Islet of Langerhans (tissue), 1 donor: ENCODE results near the gene SNX24.
"Not testable (repeated sequence)": the region's sequence is repeated elsewhere in the genome, so short reads cannot be mapped to it uniquely, and the experiment has no call there.

Experiments
- FAIRE-seq: peaks from one replicate; lab custom pipeline; 2011; peaks lifted over from hg19 to GRCh38; lab: Jason Lieb, UNC

Gene SNX24

DNA sequence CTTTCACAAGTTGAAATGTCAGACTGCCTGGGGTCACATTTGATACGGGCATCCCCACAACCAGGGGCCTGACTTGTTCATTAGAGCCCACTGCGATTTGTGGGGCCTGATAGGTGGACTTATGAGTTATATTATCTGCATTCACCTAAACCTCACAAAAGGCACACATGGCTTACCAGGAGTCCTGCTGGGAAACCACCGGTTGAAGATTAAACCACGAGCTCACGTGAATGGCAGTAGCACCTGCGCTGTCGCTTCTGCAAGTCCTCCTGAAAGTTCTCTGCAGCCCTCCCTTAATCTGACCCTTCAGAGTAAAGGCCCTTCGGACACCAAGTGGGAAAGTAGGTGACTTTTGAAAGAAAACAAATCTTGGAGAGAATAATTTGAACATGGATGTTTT, 122.2 kb downstream of the SNX24 start:
- no peak for FAIRE-seq

DNA sequence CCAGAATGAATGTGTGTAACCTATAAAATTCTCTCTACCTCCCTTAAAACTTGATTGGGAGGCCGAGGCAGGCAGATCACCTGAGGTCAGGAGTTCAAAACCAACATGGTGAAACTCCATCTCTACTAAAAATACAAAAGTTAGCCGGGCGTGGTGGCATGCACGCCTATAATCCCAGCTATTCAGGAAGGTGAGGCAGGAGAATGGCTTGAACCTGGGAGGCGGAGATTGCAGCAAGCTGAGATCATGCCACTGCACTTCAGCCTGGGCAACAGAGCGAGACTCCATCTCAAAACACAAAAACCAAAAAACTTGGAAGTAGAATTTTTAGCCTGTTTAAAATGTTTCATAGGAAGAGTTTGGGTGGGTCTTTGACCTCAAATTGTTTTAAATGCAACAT, 122.6 kb downstream of the SNX24 start:
- FAIRE-seq, result not testable (repeated sequence)

DNA sequence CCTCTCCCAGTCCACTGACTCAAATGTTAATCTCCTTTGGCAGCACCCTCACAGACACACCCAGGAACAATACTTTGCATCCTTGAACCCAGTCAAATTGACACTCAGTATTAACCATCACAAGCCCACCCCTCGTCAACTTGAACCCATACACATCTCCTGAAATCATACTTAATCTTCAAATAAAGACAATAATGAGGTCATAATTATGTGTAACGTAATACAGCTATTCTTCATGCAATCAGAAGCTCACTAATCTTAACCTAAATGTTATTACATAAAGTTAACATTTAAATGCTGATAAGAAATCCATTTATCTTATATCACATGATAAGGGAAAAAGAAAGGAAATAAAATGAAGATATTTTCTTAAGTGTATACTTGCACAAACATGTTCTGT, 125.9 kb downstream of the SNX24 start:
- no peak for FAIRE-seq

DNA sequence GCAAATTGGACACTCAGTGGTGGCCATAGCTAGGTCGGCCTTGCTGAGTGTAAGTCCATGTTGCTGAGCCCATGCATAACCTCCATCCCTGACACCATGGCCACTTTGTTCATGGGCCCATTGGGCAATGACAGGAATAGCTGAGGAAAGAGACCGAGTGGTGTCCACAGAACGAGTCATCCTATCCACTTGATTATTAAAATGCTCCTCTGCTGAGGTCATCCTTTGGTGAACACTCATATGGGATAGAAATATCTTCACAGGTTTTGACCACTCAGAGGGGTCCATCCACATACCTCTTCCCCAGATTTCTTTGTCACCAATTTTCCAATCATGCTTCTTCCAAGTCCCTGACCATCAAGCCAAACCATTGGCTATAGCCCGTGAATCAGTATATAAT, 127.5 kb downstream of the SNX24 start:
- no peak for FAIRE-seq

DNA sequence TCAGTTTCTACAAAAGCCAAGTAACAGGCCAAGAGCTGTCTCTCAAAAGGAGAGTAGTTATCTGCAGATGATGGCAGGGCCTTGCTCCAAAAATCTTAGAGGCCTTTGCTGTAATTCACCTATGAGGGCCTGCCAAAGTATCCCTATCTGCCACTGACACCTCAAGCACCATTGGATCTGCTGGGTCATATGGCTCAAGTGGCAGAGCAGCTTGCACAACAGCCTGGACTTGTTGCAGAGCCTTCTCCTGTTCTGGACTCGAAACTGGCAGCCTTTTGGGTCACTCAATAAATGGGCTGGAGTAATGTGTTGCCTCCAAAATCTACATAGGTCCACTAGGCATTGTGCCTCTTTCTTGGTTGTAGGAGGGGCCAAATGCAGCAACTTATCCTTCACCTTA, 128.3 kb downstream of the SNX24 start:
- FAIRE-seq, result not testable (repeated sequence)

GRCh38 chr5:122974251-122974650, 128.8 kb downstream of the SNX24 start:
- FAIRE-seq, result not testable (repeated sequence)

- no peak for FAIRE-seq
Measured at GRCh38 chr5:122977319-122977718, 131.9 kb downstream of the SNX24 start.

DNA sequence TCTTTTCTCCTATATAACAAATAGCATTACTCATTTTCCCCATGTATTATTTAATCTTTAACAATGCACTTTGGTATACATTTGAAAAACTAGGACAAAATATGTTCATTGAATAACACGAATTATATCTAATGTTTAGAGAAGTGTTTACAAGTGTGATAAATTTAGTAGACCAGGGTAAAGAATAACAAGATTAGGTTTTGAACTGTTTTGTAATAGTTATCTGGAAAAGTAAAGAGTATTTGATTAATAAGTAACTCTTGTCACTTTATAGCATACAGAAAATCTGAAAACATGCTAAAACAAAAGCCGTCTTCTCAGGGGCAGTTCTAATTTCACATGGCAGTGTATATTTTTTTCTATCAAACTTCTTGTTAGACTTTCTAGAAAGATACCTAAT, 132.7 kb downstream of the SNX24 start:
- no peak for FAIRE-seq

- FAIRE-seq, result no peak
Measured at GRCh38 chr5:122978644-122979297, 133.4 kb downstream of the SNX24 start.

- no peak for FAIRE-seq
Measured at GRCh38 chr5:122981846-122982245, 136.4 kb downstream of the SNX24 start.

DNA sequence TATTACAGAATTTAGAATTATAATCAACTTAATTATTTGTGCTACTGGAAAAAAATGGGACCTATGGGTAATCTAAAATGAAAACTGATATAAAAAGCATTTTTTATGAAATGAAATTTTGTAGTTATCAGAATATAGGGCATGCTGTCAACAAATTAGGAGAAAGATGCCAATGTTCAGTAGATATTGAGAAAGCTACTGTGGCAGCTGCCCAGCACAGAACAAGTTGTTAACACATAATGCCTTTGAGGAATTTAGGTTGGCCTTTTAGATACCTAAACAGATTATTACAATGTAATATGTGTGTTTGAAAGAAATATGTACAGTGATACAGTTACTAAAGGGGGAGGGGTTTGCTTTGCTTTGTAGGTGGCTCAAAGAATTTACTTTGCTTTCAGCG, 137.0 kb downstream of the SNX24 start:
- no peak for FAIRE-seq

GRCh38 chr5:122984425-122984824, 139.0 kb downstream of the SNX24 start:
- FAIRE-seq, result no peak

GRCh38 chr5:122985006-122985700, 139.7 kb downstream of the SNX24 start:
- no peak for FAIRE-seq

GRCh38 chr5:122985954-122986721, 140.7 kb downstream of the SNX24 start:
- FAIRE-seq, result no peak

DNA sequence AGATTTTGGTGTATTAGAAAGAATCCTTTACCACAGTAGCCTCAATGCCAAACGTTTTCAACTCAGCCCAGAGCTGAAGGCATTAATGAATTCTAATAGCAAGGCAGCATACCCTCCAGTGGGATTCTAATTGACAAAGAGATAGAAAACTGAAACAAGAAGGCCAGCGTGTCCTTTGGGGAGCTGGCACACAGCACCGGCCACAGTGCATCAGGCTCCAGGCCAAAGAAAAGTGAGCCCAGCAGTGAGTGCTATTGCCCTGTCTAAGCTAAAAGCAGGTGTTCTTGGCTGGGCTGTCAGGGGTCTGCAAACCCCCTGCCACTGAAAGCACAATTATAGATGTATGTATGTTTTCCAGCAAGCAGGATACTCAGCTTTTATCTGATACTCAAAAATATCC, 150.7 kb downstream of the SNX24 start:
- FAIRE-seq, result no peak

GRCh38 chr5:122997294-122997693, 151.9 kb downstream of the SNX24 start:
- no peak for FAIRE-seq

GRCh38 chr5:122999947-123000563, 154.6 kb downstream of the SNX24 start:
- FAIRE-seq, result no peak

DNA sequence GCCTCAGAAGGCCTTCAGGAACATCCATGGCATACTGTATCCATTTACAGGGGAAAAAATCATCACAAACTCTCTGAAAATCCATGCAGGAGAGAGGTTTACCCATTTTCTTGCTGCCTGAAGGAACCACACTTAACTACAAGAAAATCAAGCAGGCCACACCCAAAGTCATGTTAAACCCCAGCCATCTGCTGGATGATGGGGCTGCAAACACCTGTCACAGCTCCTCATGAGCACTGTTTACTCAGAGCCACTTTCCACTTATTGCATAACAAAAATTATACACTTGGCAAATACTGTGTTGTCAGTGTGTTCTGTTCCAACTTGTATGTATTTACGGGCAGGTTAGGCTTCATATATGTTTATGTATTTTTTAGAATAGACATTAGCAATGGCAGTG, 155.3 kb downstream of the SNX24 start:
- no peak for FAIRE-seq

DNA sequence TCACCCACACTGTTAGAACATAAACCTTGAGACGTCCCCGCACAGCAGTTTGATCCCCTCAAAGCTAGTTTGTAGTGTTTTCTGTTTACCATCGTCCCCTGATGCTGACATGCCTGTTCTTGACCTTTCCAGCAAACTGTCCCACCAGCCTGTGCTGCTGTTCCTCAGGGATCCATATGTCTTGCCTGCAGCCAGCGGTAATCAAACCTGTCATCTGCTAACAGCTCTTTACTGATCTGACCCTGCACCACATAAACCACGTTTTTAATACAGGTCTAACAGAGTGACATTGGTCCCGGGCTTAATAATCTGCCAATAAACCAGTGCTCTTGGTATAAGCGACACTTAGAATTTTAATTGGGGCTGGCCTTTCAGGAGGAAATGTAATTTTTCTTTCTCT, 156.4 kb downstream of the SNX24 start:
- no peak for FAIRE-seq

GRCh38 chr5:123007182-123007581, 161.8 kb downstream of the SNX24 start:
- FAIRE-seq, result no peak

- no peak for FAIRE-seq
Measured at GRCh38 chr5:123007754-123008153, 162.3 kb downstream of the SNX24 start.

DNA sequence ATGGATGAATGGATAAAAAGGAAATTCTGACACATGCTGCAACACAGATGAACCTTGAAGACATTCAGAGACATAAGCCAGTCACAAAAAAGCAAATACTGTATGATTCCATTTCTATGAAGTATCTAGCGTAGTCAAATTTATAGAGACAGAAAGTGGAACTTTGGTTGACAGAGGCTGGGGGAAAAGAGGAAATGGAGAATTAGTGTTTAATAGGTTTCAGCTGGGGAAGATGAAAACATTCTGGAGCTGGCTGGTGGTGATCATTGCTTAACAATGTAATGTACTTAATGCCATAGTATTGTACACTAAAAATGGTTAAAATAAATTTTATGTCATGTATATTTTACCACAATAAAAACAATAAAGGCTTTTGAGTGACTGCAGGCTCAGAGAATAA, 166.9 kb downstream of the SNX24 start:
- no peak for FAIRE-seq

- FAIRE-seq, result no peak
Measured at GRCh38 chr5:123014689-123015088, 169.3 kb downstream of the SNX24 start.
